Measurements from ENCODE around the gene DNAH2. TPM values are rescaled to one million over a fixed set of nuclear protein-coding genes. Genes with fewer than 3 reads are reported as not detected.

The DNAH2 gene
- total and polyA plus RNA-seq, 2 of the 4 experiments (the other 2 are of a cell fraction): under 0.01 to 0.02 TPM

GRCh38 chr17:7864995-7865650 lies 147.6 kb downstream of the DNAH2 start:
- peaks cover 3% of the 10 kb centered on the region; the same call in 1 of the 2 replicates for H4K20me1 ChIP-seq (ENCODE audit: insufficient read depth, low read length)
- WGBS, 2 experiments (ENCODE audit: extremely low coverage in 2 of 2, insufficient read length in 1 of 2): no CpG with 5 or more reads among the region's 5 CpGs
- H3K27ac ChIP-seq (ENCODE audit: insufficient read depth, low read length): no peak overlapping the region
- H3K79me1 ChIP-seq (ENCODE audit: low read depth in 1 of 2, low read length in 2 of 2): peaks cover 10 to 32% of the 10 kb centered on the region in 2 experiments; a peak in 3 of 4 replicates
- no TSS peak for BruUV-seq (replicated peaks)
- H3K36me3 ChIP-seq (ENCODE audit: control insufficient read depth, insufficient read depth, low read length): peaks cover 15% of the 10 kb centered on the region
- no peaks in the 10 kb centered on the region for H3K9me1 ChIP-seq (ENCODE audit: insufficient read depth, low read length)
- H4K8ac ChIP-seq (ENCODE audit: low read depth in 2 of 2, low read length in 2 of 2): no peak overlapping the region
- no peak overlapping the region for H4K91ac ChIP-seq (ENCODE audit: insufficient read depth, low read depth, low read length)
- no peak for ATAC-seq (ENCODE audit: low read depth)
- no peak overlapping the region for H3K14ac ChIP-seq (replicated peaks; ENCODE audit: low read depth, low read length)
- no peaks in the 10 kb centered on the region for H3K4me1 ChIP-seq (ENCODE audit: control insufficient read depth, insufficient read depth, low read length)
- H2AFZ ChIP-seq (replicated peaks; ENCODE audit: low read length, poor library complexity): no peak overlapping the region
- H3K56ac ChIP-seq (ENCODE audit: extremely low read depth, insufficient read depth, low read length): no peak overlapping the region
- dilution Hi-C loops (cut with HindIII; ENCODE audit: low sequenced_read_pairs, unreplicated experiment) (no loop called here), intact Hi-C loops (cut with micrococcal nuclease) (loop anchor here (1.0 kb wide), 1 partner anchor 123 kb away; no protein-coding TSS in a partner anchor), in situ Hi-C loops (cut with MboI; ENCODE audit: low sequenced_read_pairs) (loop anchor here (5.0 kb wide), 1 partner anchor 32 kb away; no protein-coding TSS in a partner anchor)
- H3K9ac ChIP-seq (ENCODE audit: low read depth, low read length): no peak overlapping the region
- no peak overlapping the region for H3K4me2 ChIP-seq (ENCODE audit: low read depth, low read length)
- ChIA-PET POLR2A (ENCODE audit: unreplicated experiment) (no interaction called here), CTCF (interaction anchor here (0.7 to 1.0 kb wide), 2 partner anchors 125 kb away, joined by 3 read pairs; no protein-coding TSS in a partner anchor)
- no peak overlapping the region for H3K23ac ChIP-seq (ENCODE audit: low read depth, low read length)
- no peak overlapping the region for H2AK9ac ChIP-seq (replicated peaks; ENCODE audit: low read depth, low read length, poor library complexity)
- no peak overlapping the region for H2BK20ac ChIP-seq (ENCODE audit: low read depth, low read length)
- H2BK5ac ChIP-seq (ENCODE audit: low read depth, low read length, poor library complexity, severe bottlenecking): no peak overlapping the region
- H3K27me3 ChIP-seq (ENCODE audit: control insufficient read depth, insufficient read depth, low read length): no peaks in the 10 kb centered on the region
- H4K5ac ChIP-seq (ENCODE audit: low read depth, low read length): no peak overlapping the region
- TF ChIP-seq MAZ (IDR thresholded peaks at IDR 0.05; ENCODE audit: borderline replicate concordance, low read depth, low read length) (no peak), BHLHE40 (IDR thresholded peaks at IDR 0.05; ENCODE audit: low read depth, low read length) (no peak), USF2 (IDR thresholded peaks at IDR 0.05; ENCODE audit: low read depth, low read length) (no peak)
- no peak overlapping the region for H3K18ac ChIP-seq (ENCODE audit: low read depth, low read length)
- no peak overlapping the region for H2AK5ac ChIP-seq (ENCODE audit: low read depth, low read length)
- no peak overlapping the region for H3K4me3 ChIP-seq (ENCODE audit: insufficient read depth, low read depth, low read length)
- H3K9me3 ChIP-seq (ENCODE audit: control insufficient read depth, insufficient read depth, low read length): no peaks in the 10 kb centered on the region
- no peak overlapping the region for H2BK120ac ChIP-seq (ENCODE audit: low read depth, low read length)
- no peak overlapping the region for H2BK15ac ChIP-seq (ENCODE audit: low read depth, low read length)
- DNase-seq: no peak
- no peak overlapping the region for H3K4ac ChIP-seq (ENCODE audit: low read depth, low read length)
